ENCODE data around the gene VAX1.

VAX1 gene

DNA sequence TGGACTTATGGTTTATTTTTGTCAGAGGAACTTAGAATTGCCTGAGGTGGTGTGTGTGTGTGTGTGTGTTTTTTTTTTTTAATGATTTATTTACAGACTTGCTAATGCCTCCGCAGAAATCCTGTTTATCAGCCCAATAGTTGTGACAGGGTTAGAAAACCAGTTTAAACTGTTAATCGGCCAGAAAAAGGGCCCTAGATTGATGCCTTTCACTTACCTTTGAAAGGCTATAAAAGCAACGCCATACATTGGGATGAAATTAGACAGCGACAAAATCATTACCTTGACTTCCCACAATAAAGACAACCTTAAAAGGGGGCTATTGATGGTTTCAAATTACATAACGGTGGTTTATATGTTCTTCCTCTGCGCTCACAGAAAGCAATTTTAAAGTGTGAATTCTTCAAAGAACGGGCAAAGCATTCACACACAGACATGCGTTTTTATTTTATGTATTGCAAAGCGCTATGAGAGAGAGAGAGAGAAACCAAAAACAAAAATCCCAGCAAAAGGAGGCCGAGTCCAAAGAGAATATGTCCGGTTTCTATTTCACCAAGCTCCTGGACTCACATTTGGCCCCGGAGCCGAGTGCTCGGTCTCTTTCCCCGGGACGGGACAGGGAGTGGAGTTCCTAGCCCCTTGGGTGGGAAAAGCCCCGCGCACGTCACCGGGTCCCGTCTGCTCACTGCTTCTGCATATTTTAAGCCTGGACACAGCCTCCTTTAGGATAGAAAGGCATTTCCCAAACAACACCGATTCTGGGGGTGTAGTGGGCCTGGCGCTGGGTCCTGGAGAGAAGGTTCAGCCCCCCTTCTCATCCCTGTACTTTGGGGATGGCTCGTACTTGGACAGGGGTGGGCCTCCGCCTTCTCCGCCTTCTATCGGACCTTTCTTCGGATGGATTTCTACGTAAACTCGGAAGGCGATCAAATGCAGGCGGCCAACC lies 26.8 kb upstream of the VAX1 start:
- no peak for DNase-seq (ENCODE audit: low read depth in 4 of 4, low spot score in 1 of 4)

DNA sequence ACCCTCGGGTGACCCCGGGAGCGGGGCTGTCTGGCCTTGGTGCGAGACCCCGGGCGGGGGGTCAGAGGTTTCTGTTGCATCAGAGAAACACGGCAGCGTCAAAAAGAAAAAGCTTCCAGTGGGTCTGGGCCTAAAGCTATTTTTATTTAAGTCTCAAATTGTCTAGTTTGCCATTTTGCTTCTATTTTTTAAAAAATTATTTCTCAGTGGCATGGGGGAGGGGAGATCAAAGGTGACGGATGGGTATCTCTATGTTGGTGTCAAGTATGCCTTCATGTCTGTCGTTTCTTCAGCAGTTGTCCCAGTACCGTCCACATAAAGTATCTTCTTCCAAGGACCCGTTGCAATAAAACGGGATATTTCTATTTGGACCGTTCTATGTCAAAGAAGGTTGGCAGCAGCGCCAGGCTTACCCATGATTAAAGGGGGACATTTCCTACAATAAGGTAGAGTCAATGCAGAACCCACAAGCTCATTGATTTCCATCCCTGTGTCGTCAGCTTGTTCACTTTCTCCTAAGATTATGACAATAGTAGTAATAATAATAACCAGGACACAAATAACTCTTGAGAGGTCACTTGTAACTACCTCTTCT lies 26.0 kb upstream of the VAX1 start:
- DNase-seq (ENCODE audit: low read depth in 4 of 4, low spot score in 1 of 4), result no peak

DNA sequence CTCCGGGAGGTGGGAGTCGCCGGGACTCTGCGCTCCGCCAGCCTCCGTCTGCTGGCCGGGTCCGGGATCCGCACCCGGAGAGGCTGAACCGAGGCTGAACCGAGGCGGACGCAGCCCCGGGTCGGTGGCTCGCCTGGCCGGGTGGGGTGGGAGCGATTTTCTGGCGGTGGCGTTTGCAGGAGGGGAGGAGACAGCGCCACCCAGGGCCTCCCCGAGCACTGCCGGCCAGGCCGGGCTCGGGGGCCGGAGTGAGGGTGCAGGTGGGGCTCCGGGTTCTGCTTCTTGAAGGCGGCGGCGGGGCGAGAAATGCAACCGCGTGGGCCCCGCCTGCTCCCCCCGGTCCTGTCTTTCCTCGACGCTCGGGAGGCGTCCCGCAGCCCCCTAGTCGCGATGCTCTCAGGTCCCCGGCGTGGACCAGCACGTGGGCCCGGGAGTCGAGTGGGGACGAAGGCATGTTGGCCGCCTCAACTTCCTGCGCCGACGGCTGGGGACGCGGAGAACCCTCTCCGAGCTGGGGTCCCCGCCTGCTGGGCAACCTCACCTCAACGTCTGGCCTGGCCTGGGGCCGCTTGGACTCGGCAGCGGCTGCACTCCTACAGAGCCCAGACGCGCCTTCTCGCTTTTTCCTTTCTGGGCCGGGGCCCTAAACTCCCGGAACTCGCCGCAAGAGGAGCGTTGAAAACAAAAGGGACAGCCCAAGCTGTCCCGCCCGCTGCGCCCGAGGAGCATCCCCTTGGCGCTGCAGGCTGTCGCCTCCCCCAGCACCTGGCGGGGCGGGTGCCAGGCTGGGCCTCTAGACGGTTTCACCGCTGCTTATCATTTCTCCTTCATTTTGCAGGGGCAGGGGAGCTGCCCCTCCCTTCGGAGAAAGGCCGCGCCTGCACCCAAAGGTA lies 25.2 kb upstream of the VAX1 start:
- no peak for DNase-seq (ENCODE audit: low read depth in 4 of 4, low spot score in 1 of 4)

DNA sequence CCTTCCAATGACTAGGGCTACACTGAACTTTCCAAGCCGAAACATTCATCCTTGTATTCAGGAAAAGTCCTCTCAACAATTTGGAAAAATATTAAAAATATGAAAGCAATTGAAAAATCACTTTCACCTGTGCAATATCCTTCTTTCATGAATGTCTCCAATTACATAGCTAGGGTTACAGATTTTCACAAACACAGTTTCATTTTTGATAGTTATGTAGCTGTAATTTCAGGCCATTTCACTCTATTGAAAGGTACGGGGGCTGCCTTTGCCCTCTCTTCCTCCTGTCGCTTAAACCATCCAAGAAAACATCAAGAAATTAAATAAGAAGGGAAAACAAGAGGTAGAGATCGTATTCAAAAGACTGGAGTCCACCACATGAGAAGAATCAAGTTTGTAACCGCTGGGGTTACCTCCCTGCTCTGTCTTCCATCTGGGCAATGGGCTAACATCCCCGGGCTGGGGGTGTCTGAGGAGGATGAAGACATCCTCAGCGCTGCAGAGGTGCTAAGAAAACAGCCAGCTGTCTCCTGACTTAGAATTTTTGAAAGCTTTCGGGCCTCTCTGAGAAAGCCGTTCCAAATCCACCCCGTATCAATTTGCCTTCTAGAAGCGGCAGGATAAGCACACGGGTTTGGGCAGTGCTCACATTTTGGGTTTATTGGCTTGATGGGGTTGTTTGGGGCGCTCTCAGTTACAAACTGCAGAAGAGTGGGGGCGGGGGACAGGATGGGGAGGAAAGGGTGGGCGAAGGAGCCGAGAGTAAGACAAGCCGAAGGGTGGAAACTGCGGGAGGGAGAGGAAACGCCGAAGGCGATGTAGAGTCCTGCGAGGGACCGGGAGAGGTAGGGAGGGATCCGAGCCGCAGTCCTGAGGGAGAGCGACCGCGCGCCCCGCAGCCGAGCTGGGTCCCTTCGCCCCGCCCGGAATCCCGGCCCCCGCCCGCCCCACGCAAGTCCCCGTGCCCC lies 24.3 kb upstream of the VAX1 start:
- DNase-seq (ENCODE audit: low read depth in 4 of 4, low spot score in 1 of 4), result no peak

DNA sequence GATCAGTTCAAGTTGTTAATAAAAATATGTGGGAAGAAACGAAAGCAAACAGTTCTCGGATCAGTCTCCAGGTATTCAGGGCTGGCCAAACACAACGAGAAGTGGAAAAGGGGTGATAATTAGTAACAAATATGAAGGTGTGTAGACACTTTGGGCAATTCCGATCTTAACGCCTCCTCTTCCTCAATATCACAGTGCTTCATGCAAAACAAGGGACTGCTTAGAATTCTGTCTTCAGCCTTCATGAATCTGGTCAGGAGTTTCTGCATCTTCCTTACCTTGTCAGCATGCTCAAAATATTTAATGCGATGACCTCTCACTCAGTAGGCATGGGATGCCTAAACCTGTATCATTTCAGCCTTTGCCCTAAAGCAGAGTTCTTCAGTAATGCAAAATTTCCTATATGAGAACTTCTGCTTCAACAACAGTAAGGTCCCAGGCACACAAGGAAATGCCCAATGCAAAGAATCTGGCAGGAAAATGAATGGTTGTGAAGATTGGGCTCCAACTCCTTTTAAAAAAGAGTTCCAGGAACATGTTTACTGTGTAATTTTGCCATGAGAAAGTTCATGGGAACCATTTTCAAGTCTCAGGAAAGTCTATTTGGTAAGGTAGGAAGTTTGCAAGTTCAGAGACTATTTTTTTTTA lies 23.4 kb upstream of the VAX1 start:
- DNase-seq (ENCODE audit: low read depth in 4 of 4, low spot score in 1 of 4), result no peak

DNA sequence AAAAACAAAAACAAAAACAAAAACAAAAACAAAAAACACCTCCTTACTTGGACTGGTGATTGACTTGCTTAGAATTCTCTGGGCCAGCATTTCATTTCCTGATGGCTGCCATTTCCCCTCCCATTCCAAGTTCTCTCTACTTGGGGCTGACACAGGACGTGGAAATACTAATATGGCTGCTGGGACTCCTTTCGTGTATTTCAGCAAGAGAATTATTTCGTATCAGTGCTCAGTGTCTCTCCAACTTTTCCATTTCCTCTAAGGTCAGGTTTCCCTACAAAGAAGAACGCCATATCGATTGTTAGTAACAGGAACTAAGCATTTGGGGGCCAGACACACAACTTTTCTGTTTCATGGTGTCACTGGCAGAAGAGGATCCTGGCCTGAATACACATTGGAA lies 22.5 kb upstream of the VAX1 start:
- DNase-seq (ENCODE audit: low read depth in 4 of 4, low spot score in 1 of 4), result no peak

DNA sequence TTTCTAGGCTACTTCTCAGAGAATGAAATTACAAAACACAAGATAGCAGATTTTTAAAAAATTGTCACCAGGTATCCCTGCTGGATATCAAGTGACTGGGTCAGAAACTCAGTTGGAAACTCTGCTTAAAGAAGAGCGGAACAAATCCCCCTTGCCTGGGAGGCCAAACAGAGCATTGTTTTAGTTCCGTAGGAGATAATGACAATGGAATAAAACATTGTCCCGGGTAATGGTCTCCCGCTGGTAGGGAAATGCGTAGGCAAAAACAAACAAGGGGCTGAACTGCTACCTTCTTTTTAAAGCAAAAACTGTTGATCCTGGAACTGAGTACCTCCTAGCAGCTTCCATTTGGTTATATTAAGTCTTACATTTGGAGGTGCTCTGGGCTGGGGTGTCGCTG lies 21.3 kb upstream of the VAX1 start:
- DNase-seq (ENCODE audit: low read depth in 4 of 4, low spot score in 1 of 4), result no peak

DNA sequence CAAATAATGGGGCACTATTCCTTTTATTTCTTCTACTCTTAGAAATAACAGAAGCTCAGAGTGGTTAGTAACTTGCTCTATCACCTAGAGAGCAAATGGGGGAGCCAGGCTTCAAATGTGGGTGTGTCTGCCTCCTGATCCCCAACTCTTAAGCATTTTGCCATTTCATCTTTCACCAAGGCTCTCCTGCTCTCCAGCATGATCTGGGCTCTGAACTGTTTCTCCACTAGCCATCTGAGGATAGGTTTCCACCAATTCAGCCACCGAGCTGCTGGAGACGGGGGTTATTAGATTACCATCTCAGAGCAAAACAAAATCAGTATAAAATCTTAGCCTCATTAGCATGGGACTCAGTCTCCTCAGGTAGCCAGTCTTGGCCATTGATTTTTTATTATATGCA lies 20.2 kb upstream of the VAX1 start:
- no peak for DNase-seq (ENCODE audit: low read depth in 4 of 4, low spot score in 1 of 4)

DNA sequence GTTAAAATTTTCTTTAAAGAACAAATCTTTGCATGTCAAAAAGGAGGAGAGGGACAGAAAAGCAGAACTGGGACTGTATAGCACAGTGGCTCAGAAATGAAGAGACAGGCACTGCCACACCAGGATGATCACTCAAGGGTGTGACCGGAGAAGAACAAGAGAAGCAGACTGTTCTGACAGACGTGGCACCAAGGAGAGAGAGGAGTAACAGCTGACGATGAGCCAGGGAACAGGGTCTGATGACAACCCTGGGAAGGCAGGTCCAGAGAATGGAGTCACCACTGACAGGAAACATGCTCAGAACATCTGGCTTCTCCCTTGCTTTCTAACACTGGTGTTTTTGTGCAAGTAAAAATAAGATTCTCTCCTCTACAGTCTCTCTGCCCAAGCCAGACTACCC lies 14.6 kb upstream of the VAX1 start:
- DNase-seq (ENCODE audit: low read depth in 4 of 4, low spot score in 1 of 4), result no peak

DNA sequence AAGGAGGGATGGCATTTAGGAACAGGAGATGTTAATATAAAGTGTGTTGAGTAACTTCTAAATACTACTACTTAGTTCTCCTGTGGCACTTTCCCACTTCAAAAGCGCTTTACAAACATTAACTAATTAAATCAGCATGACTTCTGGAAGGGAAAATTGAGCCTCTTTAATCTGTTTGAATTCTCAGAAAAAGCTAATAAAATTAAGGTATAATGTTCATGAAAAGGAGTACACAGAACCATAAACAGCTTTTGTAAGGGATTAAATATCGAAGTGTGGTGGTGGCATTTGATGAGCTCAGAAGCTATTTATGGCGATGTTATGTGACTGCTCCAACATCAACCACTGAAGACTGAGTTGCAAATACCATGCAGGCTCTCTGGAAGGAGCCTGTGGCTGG lies 10.2 kb upstream of the VAX1 start:
- no peak for DNase-seq (ENCODE audit: low read depth in 4 of 4, low spot score in 1 of 4)

DNA sequence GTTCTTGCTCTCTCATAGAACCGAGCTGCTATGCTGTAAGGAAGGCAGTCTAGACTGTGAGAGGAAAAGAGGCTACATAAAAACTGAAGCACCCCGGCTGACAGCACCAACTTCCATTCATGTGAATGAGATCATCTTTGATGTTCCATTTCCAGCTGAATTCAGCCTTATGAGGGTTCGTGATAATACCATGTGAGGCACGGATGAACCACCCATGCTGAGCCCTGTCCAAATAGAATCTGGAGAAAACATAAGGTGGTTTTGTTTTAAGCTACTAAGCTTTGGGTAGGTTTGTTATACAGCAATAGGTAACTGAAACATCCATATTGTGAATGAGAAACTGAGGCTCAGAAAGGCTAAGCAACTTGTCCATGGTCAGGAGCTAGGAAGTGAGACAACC lies 6.9 kb upstream of the VAX1 start:
- DNase-seq (ENCODE audit: low read depth in 4 of 4, low spot score in 1 of 4), result no peak

DNA sequence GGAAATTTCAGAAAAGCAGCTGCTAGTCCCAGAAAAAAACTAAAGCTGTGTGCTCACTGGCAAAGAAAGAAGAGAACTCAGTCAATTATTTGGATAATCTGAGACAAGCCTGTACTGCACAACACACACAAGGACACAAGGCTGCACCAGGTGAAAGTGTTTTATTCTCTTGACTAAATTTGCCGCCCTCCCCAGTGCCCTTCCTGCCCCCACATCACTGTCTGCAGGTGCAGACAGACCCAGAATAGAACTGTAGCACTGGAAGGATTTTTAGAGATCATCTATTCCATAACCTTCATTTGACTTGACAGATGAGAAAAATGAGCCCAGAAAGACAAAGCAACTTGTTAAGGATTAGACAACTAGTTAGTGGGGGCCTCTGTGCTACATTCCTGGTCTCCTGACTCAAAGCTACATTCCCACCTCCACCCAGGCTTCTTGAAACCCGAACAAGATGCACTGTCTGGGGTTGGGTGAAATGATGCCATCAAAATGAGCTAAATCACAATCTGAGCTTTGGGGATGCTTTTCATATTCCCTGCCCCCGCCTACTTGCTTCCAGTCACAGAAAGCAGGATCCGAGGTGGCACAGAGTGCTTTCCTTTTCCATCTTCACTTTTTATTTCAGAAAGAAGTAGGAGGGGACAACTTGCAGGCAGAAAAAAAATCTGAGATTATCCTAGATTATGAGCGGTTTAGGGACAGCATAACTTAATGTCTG lies 5.2 kb upstream of the VAX1 start:
- DNase-seq (ENCODE audit: low read depth in 4 of 4, low spot score in 1 of 4), result no peak

DNA sequence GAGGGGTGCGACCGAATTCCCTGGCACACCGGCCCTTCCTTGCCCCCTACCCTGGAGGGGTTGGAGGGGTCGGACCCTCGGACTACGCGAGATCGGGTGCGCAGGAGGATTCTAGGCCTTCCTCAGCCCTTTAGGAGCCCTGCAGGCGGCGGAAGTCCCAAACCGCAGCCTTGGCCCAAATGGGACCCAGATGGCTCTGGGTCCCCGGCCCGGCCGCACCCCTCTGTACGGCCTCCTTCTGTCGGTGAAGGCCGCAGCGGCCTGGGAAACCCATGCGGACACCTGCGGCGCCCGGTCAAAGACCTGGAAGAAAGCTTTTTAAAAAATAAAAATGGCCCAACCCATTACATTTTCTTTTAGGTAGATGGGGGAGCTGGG lies 2.4 kb upstream of the VAX1 start:
- no peak for DNase-seq (ENCODE audit: low read depth in 4 of 4, low spot score in 1 of 4)

DNA sequence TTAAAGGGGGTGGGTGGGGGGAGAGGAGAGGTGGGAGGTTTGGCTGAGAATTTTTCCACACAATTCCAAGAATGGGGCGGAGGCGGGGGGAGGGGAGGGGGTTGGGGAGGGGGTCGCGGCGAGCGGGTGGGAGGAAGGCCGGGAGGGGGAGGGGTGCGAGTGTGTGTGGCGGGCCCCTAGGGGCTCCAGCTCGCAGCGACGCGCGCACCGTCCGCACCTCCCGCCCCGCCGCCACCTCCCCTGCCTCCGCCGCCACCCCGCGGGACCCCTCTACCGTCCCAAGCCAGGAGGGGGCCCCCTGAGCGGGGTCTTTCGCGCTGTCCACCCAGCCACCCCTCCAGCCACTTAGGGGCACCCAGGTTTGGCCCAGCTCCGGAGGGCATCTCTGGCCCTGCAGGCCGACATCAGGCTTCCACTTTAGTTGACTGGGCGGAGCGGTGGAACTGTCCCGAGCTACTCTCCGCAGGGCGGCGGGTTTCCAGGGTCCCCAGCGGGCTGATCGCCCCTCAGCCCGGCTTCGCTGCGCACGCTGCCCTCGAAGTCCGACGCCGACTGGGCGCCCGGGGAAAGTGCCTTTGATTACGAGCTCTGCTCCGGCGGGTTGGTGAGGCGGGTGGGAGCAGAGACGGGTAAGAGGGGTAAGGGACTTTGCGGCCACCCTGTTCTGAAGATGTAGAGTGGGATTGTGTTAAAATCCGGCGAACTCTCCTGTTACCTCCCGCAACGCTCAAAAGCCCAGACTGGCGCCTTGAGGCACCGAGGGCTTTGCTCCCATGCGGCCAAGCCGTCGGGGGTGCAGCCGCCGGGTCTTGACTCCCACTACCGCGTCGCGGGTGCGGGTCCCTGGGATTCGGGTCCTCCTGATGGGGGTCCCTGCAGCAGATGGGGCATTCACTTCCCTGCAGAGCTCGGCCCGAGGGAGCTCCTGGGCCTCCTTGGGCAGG lies 1.8 kb upstream of the VAX1 start:
- DNase-seq (ENCODE audit: low read depth in 4 of 4, low spot score in 1 of 4), result no peak

DNA sequence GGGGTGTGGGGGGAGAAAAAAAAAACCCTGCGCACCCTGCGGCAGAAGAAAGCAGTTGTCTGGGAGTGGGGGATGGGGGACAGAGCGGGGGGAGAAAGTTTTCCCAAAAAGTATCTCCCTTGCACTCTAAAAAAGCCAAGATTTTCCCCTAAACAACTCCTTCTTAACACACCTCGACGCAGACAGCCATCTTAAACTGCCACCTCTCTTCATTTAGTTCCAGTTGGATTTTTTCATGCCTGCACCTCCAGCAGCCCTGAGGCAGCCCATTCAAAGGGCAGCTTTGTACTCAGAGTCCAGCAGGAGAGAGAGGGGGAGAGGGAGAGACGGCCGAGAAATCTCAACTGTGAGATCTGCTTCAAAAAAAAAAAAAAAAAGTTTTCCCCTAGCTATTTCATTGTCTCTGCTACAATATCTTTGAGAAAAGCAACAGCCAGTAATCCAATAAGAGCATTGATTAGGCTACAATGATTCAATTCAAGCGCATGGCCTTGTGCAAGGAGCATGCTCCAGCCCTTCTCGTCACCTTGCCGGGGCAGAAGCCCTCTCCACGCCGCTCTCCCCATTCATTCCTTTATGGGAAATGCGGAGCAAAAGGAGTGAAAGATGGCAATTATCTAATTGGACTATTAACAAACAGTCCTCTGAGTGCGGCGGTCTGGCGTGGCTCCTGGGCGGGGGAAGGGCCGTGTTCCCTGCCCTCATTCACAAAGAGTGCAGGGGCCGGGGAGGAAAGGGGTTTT lies 939 bp upstream of the VAX1 start:
- DNase-seq (ENCODE audit: low read depth in 4 of 4, low spot score in 1 of 4), result no peak

DNA sequence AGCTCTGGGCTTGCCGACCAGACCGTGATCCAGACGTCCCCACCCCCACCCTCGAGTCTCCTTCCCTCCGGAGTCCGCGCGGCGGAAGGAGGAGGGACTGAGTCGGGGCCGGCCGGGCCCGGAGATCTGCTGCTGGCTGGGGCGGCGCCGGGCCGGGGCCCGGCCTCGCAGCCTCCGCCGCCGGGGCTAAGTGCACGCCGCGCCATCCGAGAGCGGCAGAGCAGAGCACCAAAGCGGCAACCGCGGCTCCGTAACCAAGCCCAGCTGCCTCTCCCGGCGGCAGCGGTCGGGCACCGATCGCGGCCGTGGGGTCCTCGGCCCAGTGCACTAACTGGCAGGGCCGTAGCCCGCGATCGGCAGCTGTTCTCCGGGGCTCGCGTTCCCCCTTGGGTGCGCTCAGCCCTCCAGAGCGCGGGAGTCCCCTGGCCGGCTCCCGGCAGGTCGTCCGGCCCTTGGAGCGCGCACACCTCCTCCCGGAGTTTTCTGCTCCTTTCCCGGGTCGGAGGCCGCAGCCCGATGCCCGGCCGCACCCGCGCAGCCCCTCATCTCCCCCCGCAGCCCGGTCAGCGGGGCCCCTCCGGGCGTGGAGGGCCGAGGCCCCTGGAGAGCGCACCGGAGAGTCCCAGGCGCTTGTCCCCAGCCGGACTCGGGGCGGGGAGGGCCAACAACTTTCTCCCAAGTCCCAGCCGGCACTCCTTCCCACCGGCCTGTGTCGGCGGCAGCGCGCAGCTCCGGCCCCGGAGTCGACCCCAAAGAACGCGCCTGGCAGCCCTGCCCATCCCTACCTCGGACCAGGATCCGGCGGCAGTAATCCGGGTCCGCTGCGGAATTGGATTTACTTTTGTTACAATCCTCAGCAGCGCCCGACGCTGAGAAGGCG lies 799 bp downstream of the VAX1 start:
- DNase-seq (ENCODE audit: low read depth in 4 of 4, low spot score in 1 of 4), result no peak
